HK-2 (cell line): ENCODE measurements around the gene PAIP2.
A peak's percentile ranks its signal among the peaks of the same experiment; 100 is the strongest.
"Not testable (repeated sequence)": the region's sequence is repeated elsewhere in the genome, so short reads cannot be mapped to it uniquely, and the experiment has no call there.

Source experiments
- DNase-seq: peaks from one replicate; pipeline ENCODE4 v3.0.0-alpha.2; 2018; ENCODE audit not compliant: unreplicated experiment

Gene PAIP2

GRCh38 chr5:139391570-139392323 is 50.1 kb downstream of the PAIP2 start:
- DNase-seq: no peak

- no peak for DNase-seq
Observed at GRCh38 chr5:139392324-139392677, 50.6 kb downstream of the PAIP2 start.

GRCh38 chr5:139392678-139393496 is 51.2 kb downstream of the PAIP2 start:
- no peak for DNase-seq

- no peak for DNase-seq
Observed at GRCh38 chr5:139393497-139394122, 52.0 kb downstream of the PAIP2 start.

- no peak for DNase-seq
Observed at GRCh38 chr5:139394123-139394653, 52.5 kb downstream of the PAIP2 start.

GRCh38 chr5:139394654-139395566 is 53.3 kb downstream of the PAIP2 start, which contains the start of gene PROB1:
Gene PROB1 (minus strand): TSS chr5:139395104. CDS start chr5:139395081, 23 bp downstream.
- no peak for DNase-seq

GRCh38 chr5:139395844-139396640 is 54.4 kb downstream of the PAIP2 start:
- DNase-seq: no peak

GRCh38 chr5:139396691-139397090 is 55.0 kb downstream of the PAIP2 start:
- DNase-seq: no peak

- DNase-seq: no peak
Observed at GRCh38 chr5:139397921-139398320, 56.3 kb downstream of the PAIP2 start.

GRCh38 chr5:139399501-139400121 is 58.0 kb downstream of the PAIP2 start:
- DNase-seq: no peak

GRCh38 chr5:139401546-139401945 is 59.9 kb downstream of the PAIP2 start:
- DNase-seq: no peak

GRCh38 chr5:139402561-139403158 is 61.0 kb downstream of the PAIP2 start:
- DNase-seq: no peak

GRCh38 chr5:139403418-139403786 is 61.7 kb downstream of the PAIP2 start:
- no peak for DNase-seq

- peak; percentile 88 for DNase-seq
Observed at GRCh38 chr5:139403787-139404483, 62.3 kb downstream of the PAIP2 start, which contains the start of gene SPATA24. Gene SPATA24 (minus strand): TSS chr5:139404089. CDS start chr5:139404060, 29 bp downstream.

- no peak for DNase-seq
Observed at GRCh38 chr5:139404484-139404840, 62.8 kb downstream of the PAIP2 start.

- DNase-seq: no peak
Observed at GRCh38 chr5:139406963-139407362, 65.3 kb downstream of the PAIP2 start.

GRCh38 chr5:139407517-139407916 is 65.9 kb downstream of the PAIP2 start:
- no peak for DNase-seq

GRCh38 chr5:139408191-139408590 is 66.5 kb downstream of the PAIP2 start:
- DNase-seq: no peak

GRCh38 chr5:139409116-139409515 is 67.5 kb downstream of the PAIP2 start:
- not testable (repeated sequence) for DNase-seq
